Heart left ventricle (tissue), 16 donors: ENCODE measurements around the gene QSOX2. TPM values are rescaled to one million over a fixed set of nuclear protein-coding genes. Genes with fewer than 3 reads are reported as not detected.

Source experiments
- ATAC-seq, 4 donors: fragments of 200-7000 bp; cut with Tn5 transposase; one replicate each; pipeline ENCODE4 v1.9.1; 2020 to 2022; ENCODE audit warnings: moderate library complexity in 4 of 4, mild to moderate bottlenecking in 3 of 4, moderate number of reproducible peaks in 1 of 4
- DNase-seq, 5 donors: peaks; one replicate each; pipeline ENCODE4 v3.0.0-alpha.2; 2020
- H3K27ac ChIP-seq, 12 donors: fragments of 200-600 bp; sonication (generic) in 4 of 12; one replicate each; pipeline versions ENCODE4 v1.5.0 to v1.8.0; 2016 to 2022; ENCODE audit warnings: mild to moderate bottlenecking in 2 of 12
- H3K27me3 ChIP-seq, 9 donors: fragments of 200-600 bp; sonication (generic) in 2 of 9; one replicate each; pipeline versions ENCODE4 v1.5.1 to v1.8.0; 2016 to 2022; ENCODE audit warnings: mild to moderate bottlenecking in 3 of 9
- H3K36me3 ChIP-seq, 9 donors: fragments of 200-600 bp; sonication (generic) in 2 of 9; one replicate each; pipeline versions ENCODE4 v1.5.0 to v1.8.0; 2018 to 2022; ENCODE audit warnings: mild to moderate bottlenecking in 2 of 9
- H3K4me1 ChIP-seq, 12 donors: fragments of 200-600 bp; sonication (generic) in 4 of 12; one replicate each; pipeline versions ENCODE4 v1.5.0 to v1.8.0; 2016 to 2022; ENCODE audit warnings: mild to moderate bottlenecking in 3 of 12
- H3K4me3 ChIP-seq, 12 donors: fragments of 200-600 bp; sonication (generic) in 4 of 12; one replicate each; pipeline versions ENCODE4 v1.5.0 to v1.8.0; 2017 to 2022; ENCODE audit warnings: mild to moderate bottlenecking in 9 of 12, moderate library complexity in 4 of 12
- H3K9me3 ChIP-seq, 12 donors: fragments of 200-600 bp; sonication (generic) in 4 of 12; one replicate each; pipeline versions ENCODE4 v1.5.0 to v1.8.0; 2016 to 2022; ENCODE audit warnings: mild to moderate bottlenecking in 1 of 12
- POLR2A ChIP-seq, 2 donors: fragments of 450-650 bp; IDR thresholded peaks; one replicate each; pipeline ENCODE4 v1.6.1; 2017; ENCODE audit warnings: antibody characterized with exemption in 2 of 2, mild to moderate bottlenecking in 2 of 2, moderate library complexity in 2 of 2
- WGBS, 4 donors: extraction: QIAGEN DNeasy Blood & Tissue Kit in 2 of 4; methylation state at CpG; one replicate each; pipeline versions ENCODE4 v1.1.5 to v1.1.7; 2013 to 2018; 5-methylcytosine and 5-hydroxymethylcytosine counted together
- intact Hi-C, 10 donors: fragments of 100-400 bp; cut with DNase I; formaldehyde crosslinking; loops; one replicate each; pipeline versions ENCODE4 v1.11.1 to v1.14.2; 2022
- polyA plus RNA-seq, 2 donors: library from polyadenylated mRNA; stranded (reverse); fragments of 200-250 nt; gene quantifications; one replicate each; pipeline ENCODE4 v1.2.3, GENCODE V29; 2013
- total RNA-seq, 9 donors: library from RNA; depleted of rRNA in 2 of 9; stranded (reverse); fragments of >200 nt in 2 of 9; fragmentation: NEBNext Ultra II Directional in 3 of 9; extraction: Animal tissue kit (Norgen Biotek cat#: 25700) in 3 of 9; gene quantifications; one replicate each; pipeline versions ENCODE4 v1.1.0 to v1.2.4, GENCODE V29; 2016 to 2023
- TF ChIP-seq, protein P1 (sequence below), 12 donors: fragments of 200-600 bp; sonication (generic) in 4 of 12; IDR thresholded peaks; one replicate each; pipeline versions ENCODE4 v1.5.0 to v1.8.0; 2018 to 2022; ENCODE audit warnings: antibody characterized with exemption in 12 of 12, mild to moderate bottlenecking in 5 of 12
- donor health status: ischemic (EF 13 %, LVEDD 7.1; RV severe dilation, severe dysfunction).
- donor health status: healthy with polysubstance abuse.
- donor health status: DM: no; HTN: yes; CAD: no.
- donor health status: DM: no; HTN: no; CAD: no.
- donor health status: ischemic (EF 25% LVEDD 6.9; RV normal size, moderate dysfunction).
- donor health status: ischemic (EF 25% LVEDD 5.7; RV mildly dilated, moderate dysfunction).
- donor health status: healthy.
- donor health status: DM: yes; HTN: yes; CAD: no.
- donor health status: ischemic (EF 35%, LVEDD 5.7; RV mildly dilated, moderate dysfunction).
- donor health status: nonischemic (EF 11% LVEDD 7.7; RV severe dilation, severe dysfunction).
- donor health status: DM: yes; HTN: yes; CAD: no.
- donor health status: PGD.
- donor health status: ischemic (EF 29% LVEDD 5.4; RV normal size, mild dysfunction).
- donor health status: nonischemic (EF 23%, LVEDD 6.1; RV moderate dilation, normal function).

The QSOX2 gene
- total and polyA plus RNA-seq, 11 donors: 4.3 to 9.9 (median 5.9) TPM

DNA sequence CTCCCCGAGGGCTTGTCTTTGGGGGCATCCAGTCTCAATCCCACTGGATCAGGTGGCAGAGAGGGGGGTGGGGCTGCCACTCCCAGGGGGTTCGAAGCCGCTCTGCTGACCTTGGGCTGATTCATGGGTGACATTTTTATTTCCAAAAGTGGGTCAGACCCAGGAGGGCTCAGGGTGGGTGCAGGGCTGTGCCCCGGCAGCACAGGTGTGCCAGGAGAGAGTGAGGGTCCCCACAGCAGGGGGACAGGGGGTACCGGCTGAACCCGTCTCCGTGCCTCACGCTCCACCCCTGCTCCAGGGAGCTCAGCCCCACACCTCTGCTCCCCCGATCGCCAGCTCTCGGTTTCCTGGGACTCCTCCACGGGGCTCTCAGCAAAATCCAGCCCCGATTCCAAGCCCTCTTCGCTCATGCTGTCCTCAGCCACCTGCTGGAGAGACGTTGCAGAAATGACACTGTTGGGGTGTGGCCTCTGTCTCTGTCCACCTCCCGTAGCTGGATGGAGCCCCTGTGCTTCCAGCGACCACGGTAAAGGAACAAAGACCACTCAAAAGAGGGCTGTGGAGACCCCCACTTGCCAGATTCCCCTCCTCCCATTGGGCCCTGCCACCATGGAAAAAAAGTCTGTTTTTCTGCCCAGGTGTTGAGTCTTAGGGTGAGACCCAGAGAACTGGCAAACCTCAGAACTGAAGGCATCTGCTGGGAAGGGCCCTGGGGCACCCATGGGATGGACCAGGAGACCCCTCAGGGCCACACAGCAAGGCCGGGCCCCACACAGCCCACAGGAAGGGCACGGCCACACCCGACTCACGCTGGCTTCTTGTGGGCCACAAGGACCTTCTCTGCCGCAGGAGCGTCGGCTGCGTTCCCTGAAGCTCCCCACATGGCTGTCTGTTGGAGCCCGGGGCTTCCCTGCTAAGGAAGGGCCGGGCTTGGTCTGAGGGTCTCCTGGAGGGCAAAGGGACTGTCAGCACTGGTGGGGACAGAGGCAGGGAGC is 10.6 kb upstream of the QSOX2 start:
- intact Hi-C loops: no loop called here
- DNase-seq (peak in 1 of 5 donors; percentile 50), ATAC-seq (no peak)
- no peak overlapping the region for H3K27ac ChIP-seq
- peaks cover 0 to 5% (median 0%) of the 10 kb centered on the region in 9 donors for H3K27me3 ChIP-seq
- H3K36me3 ChIP-seq: no peaks in the 10 kb centered on the region
- H3K4me3 ChIP-seq: no peak overlapping the region
- H3K9me3 ChIP-seq: no peaks in the 10 kb centered on the region
- 68 to 75% (median 69%) methylated on average over 19 to 28 of the region's 28 CpGs for WGBS, 4 donors
- peaks cover 0 to 12% (median 0%) of the 10 kb centered on the region in 12 donors for H3K4me1 ChIP-seq
- TF ChIP-seq, protein P1, sequence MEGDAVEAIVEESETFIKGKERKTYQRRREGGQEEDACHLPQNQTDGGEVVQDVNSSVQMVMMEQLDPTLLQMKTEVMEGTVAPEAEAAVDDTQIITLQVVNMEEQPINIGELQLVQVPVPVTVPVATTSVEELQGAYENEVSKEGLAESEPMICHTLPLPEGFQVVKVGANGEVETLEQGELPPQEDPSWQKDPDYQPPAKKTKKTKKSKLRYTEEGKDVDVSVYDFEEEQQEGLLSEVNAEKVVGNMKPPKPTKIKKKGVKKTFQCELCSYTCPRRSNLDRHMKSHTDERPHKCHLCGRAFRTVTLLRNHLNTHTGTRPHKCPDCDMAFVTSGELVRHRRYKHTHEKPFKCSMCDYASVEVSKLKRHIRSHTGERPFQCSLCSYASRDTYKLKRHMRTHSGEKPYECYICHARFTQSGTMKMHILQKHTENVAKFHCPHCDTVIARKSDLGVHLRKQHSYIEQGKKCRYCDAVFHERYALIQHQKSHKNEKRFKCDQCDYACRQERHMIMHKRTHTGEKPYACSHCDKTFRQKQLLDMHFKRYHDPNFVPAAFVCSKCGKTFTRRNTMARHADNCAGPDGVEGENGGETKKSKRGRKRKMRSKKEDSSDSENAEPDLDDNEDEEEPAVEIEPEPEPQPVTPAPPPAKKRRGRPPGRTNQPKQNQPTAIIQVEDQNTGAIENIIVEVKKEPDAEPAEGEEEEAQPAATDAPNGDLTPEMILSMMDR (IDR thresholded peaks at IDR 0.05): no peak
- no peak for TF ChIP-seq POLR2A (IDR thresholded peaks at IDR 0.05)

DNA sequence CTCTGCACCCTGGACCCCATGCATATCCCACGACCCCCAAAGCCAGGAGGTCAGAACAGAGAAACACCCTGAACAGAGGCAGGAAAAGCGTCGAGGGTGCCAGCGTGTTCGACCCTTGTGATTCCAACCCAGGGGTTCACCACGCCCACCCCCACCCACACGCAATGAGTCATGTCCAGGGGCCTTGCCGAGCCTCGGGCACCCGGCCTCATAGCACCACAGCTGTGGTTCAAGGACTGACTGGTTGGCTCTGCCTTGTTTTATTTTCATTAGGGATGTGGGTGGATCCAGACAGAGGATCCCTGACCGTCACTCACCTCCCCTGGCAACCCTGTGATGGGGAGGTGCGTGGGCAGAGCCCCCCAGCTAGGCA is 9.5 kb upstream of the QSOX2 start:
- ATAC-seq (peak in 1 of 4 donors; percentile 45), DNase-seq (no peak)
- H3K27ac ChIP-seq: no peak overlapping the region

DNA sequence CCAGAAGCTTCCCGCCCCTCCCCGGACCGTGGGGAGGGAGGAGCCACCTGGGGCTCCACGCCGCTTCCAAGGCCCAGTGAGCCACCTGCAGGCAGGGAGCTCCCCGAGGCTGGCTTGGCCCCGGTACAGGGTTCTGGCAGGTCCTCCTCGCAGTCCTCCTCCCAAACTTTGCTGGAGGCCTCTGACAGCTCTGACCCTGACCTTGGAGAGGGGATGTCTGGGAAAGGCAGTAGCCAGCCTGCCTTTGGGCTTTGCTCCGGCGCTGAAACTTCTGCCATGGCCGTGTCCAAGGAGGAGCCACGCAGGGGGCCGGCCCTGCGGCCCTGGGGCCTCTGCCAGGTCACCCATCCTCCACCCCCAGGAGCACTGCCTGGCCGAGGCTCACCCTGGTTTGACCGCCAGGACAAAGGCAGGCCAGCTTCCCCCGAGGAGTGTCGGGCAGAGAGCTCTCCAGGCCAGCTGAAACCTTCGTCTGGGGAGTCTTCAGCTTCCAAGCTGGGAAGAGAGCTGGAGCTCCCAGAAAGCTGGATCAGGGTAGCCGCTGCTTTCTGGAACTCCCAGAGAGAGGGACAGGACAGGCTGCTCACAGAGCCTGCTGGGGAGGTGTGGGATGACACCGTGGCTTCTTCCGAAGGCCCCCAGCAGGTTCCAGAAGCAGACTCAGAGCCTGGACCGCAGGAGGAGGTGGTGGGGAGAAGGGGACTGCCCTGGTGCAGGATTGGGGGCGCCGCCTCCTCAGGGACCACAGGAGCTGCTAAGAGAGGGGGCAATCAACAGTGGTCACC is 9.0 kb upstream of the QSOX2 start:
- no peaks in the 10 kb centered on the region for H3K9me3 ChIP-seq
- TF ChIP-seq POLR2A (IDR thresholded peaks at IDR 0.05): no peak
- TF ChIP-seq, protein P1 (IDR thresholded peaks at IDR 0.05): no peak
- peak in 3 of 4 donors; percentile 49 to 76 (median 57) for ATAC-seq
- intact Hi-C loops: no loop called here
- peak overlapping the region in 3 of 12 donors; percentile 2 to 22 (median 13) for H3K27ac ChIP-seq
- no peak overlapping the region for H3K4me3 ChIP-seq
- peaks cover 0 to 5% (median 0%) of the 10 kb centered on the region in 9 donors for H3K27me3 ChIP-seq
- no peaks in the 10 kb centered on the region for H3K36me3 ChIP-seq
- WGBS, 4 donors: 34 to 75% (median 57%) methylated on average over 12 to 25 of the region's 25 CpGs
- peak in 1 of 5 donors; percentile 48 for DNase-seq
- H3K4me1 ChIP-seq: peaks cover 0 to 12% (median 0%) of the 10 kb centered on the region in 12 donors

More for the DNA sequence above, 9.5 kb upstream of the QSOX2 start:
- H3K4me1 ChIP-seq: peaks cover 0 to 12% (median 0%) of the 10 kb centered on the region in 12 donors
- no peak for TF ChIP-seq POLR2A (IDR thresholded peaks at IDR 0.05)
- TF ChIP-seq, protein P1 (IDR thresholded peaks at IDR 0.05): no peak
- no peaks in the 10 kb centered on the region for H3K9me3 ChIP-seq
- intact Hi-C loops: no loop called here
- peaks cover 0 to 5% (median 0%) of the 10 kb centered on the region in 9 donors for H3K27me3 ChIP-seq
- 66 to 82% (median 72%) methylated on average over 3 to 12 of the region's 12 CpGs for WGBS, 4 donors
- no peak overlapping the region for H3K4me3 ChIP-seq
- no peaks in the 10 kb centered on the region for H3K36me3 ChIP-seq
